ENCODE data around the gene CA6.

GRCh38 chr1:8989061-8989460 is 43.4 kb downstream of the CA6 start:
- TF ChIP-seq SP1 (IDR thresholded peaks at IDR 0.05) (no peak), PKNOX1 (IDR thresholded peaks at IDR 0.05) (no peak)
